Epithelial cell of proximal tubule (primary cell): ENCODE data around the gene TOMM40L. TPM values are rescaled to one million over a fixed set of nuclear protein-coding genes. Genes with fewer than 3 reads are reported as not detected.

Experiments used
- DNase-seq: peaks from one replicate; pipeline ENCODE4 v3.0.0-alpha.2; 2011; ENCODE audit warnings: low read depth
- H3K4me3 ChIP-seq: 2 replicates; pipeline ENCODE4 v1.5.1; 2011; ENCODE audit warnings: low read depth, mild to moderate bottlenecking, low read length
- total RNA-seq: library from RNA; depleted of rRNA; stranded (reverse); fragments of >200 nt; gene quantifications from 2 replicates; pipeline ENCODE4 v1.2.3, GENCODE V29; 2015
- TF ChIP-seq, protein P1 (sequence below): conservative IDR thresholded peaks from 2 replicates; pipeline ENCODE4 v1.5.1; 2012; ENCODE audit warnings: low read depth, mild to moderate bottlenecking, low read length

The TOMM40L gene
- 6.2 and 12.4 TPM in 2 replicates for total RNA-seq

DNA sequence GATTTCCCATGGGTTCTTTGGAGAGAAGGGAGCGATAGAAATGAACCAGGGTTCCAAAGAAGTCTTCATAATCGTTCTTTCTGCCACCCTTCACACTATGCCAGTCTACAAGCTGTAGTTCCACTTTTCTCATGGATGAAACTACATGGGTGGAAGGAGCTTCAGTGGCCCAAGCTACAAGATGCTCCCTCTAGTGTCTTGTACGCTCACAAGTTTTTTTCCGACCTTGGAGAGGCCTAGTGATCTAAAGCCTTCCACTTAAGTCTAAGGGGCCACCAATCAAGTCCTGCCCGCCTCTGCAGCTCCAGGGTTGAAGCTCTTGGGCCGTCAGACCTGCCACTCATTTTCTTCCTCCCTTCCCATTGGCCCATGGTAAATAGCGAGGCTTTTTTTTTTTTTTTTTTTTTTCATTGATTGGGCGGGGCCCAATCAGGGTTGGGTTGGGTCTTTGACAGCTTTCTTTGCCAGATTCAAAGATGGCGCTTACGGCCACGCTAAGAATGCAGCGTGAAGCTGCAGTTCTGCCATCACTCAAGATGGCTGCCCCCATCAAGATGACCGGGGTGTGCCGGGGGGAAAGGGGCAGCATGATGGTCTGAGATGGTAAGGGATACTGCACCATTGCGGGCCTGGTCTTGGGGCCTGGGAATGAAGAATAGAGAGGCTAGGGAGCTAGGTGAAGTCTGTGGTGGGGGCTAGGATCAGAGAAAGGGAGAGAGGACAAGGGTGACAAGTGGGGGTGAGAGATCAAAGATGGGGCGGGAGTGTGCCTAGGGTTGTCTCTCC, at the start of gene TOMM40L:
TOMM40L (plus strand) TSS at position 527 of the 786 bp plus-strand sequence. CDS start 430 bp downstream, outside the sequence.
- H3K4me3 ChIP-seq, result peak within 1 kb of the TSS; percentile 71
- peak; percentile 98 for DNase-seq
- TF ChIP-seq, protein P1, sequence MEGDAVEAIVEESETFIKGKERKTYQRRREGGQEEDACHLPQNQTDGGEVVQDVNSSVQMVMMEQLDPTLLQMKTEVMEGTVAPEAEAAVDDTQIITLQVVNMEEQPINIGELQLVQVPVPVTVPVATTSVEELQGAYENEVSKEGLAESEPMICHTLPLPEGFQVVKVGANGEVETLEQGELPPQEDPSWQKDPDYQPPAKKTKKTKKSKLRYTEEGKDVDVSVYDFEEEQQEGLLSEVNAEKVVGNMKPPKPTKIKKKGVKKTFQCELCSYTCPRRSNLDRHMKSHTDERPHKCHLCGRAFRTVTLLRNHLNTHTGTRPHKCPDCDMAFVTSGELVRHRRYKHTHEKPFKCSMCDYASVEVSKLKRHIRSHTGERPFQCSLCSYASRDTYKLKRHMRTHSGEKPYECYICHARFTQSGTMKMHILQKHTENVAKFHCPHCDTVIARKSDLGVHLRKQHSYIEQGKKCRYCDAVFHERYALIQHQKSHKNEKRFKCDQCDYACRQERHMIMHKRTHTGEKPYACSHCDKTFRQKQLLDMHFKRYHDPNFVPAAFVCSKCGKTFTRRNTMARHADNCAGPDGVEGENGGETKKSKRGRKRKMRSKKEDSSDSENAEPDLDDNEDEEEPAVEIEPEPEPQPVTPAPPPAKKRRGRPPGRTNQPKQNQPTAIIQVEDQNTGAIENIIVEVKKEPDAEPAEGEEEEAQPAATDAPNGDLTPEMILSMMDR, result peak; percentile 67

DNA sequence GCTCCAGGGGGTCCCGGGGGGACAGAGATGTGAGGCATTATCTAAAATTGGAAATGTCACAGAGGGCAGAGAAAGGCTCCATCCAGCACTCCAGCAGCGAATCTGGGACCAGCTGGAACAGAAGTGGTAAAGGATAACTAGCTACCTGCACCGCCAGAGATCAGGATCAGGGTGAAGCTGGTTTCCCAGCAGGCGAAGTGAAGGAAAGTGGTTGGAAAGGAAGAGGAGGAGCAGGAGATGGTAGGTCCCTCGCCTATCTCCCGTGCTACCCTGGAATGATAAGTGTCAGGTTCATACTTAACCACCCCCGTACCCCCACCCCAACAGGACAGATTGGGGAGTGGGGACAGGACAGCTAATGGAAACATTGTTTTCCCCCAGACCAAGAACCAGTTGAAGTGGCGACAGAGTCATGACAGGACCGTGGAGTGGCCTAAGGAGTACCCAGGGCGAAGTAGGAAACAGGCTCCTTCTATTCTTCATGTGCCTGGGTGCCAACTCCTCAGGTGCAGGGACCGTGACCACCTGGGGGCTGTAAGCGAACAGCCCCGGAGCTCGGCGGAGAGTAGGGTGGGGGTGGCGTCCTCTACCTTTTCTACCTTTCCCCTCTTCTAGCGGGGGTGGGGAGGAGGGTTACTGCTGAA, 49.3 kb upstream of the TOMM40L start:
- H3K4me3 ChIP-seq, result peak overlapping the region; percentile 73
- TF ChIP-seq, protein P1, result no peak

DNA sequence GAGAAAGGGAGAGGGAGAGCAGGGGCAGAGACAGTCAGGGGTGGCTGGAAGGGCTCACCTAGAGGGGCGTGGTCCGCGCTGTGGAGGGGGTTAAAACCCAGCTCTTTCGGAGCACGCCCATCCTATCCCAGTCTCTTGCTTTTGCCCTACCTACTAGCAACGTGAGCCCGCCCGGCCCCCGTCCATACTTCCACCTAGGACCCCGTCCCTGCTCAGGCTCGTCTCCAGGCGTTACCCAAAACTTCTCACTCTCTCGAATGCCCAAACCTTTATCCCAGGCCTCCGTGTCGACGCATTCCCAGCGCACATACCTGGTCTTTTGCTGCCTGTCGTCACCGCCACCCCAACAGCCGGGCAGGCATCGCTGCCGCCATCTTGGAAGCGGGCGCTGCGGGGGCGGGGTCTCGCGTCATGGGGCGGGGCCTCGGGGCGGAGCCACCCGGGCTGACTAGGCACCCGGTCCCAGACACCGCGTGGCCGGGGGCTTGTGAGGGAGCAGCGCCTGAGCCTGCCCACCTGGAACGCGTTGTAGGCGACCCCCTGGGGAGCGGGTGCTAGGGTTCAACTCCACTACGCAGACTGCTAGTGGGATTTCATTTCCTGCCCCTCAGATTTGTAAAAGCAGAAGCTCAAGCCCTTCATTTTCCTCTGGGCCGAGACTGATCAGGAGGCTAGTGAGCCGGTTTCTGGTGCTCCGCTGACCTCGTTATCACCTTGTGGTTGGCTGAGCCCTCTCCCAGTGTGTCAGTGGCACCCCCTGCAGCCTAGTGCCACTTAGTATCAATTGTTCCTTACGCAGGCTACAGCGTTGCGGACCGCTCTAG, 48.5 kb upstream of the TOMM40L start, which contains the start of gene B4GALT3:
B4GALT3 (minus strand) TSS at position 396 of the 824 bp plus-strand sequence. CDS start 1,447 bp downstream, outside the sequence.
- peak within 1 kb of the TSS; percentile 73 for H3K4me3 ChIP-seq
- TF ChIP-seq, protein P1, result peak; percentile 17
- no peak for DNase-seq

More for the DNA sequence above, 49.3 kb upstream of the TOMM40L start:
- no peak for DNase-seq

GRCh38 chr1:161177936-161178244, 48.0 kb upstream of the TOMM40L start:
- H3K4me3 ChIP-seq, result peak overlapping the region; percentile 73
- TF ChIP-seq, protein P1, result no peak
- no peak for DNase-seq

DNA sequence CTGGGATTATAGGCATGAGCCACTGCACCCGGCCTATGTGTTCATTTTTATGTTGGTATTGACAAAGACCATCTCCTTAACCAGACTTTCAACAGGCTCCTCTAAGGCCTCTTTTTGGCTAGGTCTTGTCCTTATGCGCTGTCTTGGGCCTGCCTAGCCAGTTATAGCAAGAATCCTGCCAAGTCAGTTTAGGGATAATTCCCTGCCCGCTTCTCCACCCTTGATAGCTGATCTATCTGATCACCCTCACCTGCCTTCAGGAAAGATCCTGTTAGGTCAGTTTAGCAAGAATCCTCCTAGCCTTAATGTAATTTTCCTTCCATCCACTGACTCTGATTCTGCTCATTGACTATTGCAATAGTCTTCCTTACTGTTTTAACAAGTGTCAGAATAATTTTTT, 46.2 kb upstream of the TOMM40L start:
- TF ChIP-seq, protein P1, result no peak
- DNase-seq, result no peak

GRCh38 chr1:161180639-161181038, 45.2 kb upstream of the TOMM40L start:
- H3K4me3 ChIP-seq, result no peak overlapping the region
- TF ChIP-seq, protein P1, result peak; percentile 45
- DNase-seq, result no peak

More for the DNA sequence above, 46.2 kb upstream of the TOMM40L start:
- no peak overlapping the region for H3K4me3 ChIP-seq
